GM19452 (cell line): ENCODE results near the gene FAM98C.
"Not testable (repeated sequence)": the region's sequence is repeated elsewhere in the genome, so short reads cannot be mapped to it uniquely, and the experiment has no call there.

ENCODE experiments used
- ATAC-seq: cut with Tn5 transposase; IDR thresholded peaks from one replicate; pipeline ENCODE4 v1.9.1; 2021; ENCODE audit not compliant: unreplicated experiment

The FAM98C gene

DNA sequence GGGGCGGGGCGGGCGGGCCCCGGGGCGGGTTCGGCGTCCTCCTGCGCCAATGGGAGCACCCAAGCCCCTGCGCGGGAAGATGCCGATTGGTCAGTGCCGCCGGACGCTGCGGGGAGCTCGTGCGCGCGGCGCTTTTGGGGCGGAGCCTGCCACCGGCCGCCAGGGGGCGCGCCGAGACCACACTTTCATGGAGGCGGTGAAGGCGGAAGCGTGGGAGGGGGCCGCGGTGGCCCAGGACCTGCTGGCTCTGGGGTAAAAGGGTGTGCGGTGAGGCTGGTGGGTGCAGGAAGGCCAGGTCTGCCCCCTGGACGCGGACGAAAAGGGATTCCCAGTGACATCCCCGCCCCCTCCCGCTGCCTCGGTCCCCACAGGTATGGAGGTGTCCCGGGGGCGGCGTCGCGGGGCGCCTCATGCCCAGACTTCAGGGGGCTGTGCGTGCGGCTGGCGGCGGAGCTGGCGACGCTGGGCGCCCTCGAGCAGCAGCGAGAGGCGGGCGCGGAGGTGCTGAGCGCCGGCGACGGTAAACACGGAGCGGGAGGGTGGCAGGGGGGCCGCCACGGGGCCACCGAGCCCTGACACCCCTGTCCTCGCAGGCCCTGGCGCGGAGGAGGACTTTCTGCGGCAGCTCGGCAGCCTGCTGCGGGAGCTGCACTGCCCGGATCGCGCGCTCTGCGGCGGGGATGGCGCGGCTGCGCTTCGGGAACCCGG, at the start of gene FAM98C:
Gene FAM98C (plus strand): TSS at position 127 of the 708 bp plus-strand sequence. CDS start 61 bp downstream, at position 188.
- ATAC-seq = peak; percentile 94

DNA sequence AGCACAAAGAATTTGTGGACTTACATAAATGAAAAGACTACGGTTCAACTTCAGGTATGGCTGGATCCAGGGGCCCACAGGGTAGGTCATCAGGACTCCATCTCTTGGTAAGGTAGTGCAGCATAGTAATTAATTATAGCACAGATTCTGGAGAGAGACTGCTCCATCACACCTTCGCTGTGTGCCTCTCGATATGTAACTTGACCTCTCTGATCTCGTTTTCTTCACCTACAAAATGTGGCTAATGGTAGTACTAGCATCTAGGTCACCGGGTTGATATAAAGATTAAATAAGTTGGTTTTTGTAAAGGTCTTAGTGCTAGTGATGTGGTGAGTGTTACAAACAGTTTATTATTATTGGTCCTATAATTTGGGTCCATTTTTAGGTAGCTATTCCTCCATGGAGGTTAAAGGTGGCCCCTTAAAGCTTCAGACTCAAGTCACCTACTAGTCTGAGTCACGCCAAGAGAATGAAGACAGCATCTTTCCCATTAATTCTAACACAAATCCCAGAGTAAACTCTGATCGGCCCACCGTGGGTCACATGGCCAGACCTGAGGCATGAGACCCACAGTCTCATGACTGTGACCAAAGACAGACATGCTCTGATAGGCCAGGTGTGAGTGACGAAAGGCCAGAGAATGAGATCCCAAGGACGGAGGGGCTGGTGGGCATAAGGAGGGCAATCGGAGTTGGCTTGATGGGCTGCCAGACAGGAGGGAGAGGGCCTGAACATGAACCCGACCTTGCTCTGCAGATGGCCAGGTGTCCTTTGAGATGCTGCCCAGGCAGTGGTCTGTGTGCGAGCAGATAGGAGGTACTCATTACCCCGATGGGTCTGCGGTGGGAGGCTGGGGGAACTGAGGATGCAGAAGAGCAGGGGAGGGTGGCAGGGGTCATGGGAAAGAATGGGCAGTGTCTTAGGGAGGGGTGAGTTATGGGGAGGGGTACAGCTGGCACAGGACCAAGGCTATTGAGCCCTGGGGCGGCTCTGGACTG, 46.9 kb upstream of the FAM98C start:
- ATAC-seq = no peak

DNA sequence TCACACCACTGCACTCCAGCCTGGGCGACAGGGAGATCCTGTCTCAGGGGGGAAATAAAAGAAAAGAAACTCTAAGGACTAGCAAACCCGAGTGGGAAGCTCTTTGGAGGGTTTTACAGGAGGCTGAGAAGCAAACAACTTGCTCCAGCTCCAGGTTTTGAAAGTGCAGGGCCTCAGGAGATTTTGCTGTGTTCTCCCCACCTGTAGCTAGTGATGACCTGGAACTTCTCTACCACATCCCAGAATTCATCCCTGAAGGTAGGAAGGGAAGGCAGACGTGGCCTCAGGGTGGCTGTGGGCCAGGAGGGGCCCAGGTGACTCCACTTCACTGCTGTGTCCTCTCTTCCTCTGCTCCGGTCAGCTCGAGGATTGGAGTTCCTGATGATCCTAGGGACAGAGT, 44.8 kb upstream of the FAM98C start:
- ATAC-seq = no peak

DNA sequence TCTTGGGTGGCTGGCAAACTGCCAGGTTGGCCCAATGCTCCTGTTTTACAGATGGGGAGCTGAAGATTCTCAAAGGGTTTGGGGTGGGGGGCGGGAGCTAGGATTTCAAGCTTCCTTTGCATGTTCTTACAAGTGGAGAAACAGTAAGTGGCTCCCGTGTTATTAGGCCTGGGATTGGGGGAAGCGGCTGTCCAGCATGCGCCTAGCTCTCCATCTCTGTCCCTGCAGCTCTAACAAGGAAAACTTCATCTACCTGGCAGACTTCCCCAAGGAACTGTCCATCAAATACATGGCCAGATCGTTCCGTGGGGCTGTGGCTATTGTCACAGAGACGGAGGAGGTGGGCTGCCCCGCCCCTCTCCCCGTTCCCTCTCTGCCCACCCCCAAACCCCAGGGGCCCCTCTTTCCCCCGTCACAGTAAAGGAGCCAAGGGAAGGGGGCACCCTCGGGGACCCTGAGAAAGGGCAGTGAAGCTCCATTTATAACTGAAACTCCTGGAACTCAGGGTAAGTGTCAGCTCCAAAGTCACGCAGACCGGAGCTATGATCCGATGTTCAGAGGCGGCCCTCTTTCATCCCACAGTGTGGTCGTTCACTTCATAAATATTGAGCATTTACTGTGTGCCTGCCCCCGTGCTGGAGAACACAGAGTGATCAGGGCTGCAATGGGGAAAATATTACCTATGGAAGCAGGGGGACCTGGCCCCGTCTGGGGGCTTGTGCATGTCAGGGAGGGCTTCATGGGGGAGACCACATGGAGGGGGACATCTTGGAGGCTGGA, 43.5 kb upstream of the FAM98C start:
- ATAC-seq = no peak

DNA sequence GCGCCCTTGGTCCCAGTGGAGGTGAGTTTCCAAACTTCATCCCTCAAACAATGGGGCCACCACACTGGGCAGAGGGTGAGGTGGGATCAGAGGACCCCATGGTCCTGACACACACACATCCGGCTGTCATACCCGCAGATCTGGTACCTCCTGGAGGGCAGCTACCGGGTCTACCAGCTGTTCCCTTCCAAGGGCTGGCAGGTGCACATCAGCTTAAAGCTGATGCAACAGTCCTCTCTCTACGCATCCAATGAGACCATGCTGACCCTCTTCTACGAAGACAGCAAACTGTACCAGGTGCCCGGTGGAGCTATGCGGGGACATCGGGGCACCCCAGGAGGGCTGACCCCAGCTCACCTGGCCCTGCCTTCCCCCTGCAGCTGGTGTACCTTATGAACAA, 42.5 kb upstream of the FAM98C start:
- no peak for ATAC-seq

DNA sequence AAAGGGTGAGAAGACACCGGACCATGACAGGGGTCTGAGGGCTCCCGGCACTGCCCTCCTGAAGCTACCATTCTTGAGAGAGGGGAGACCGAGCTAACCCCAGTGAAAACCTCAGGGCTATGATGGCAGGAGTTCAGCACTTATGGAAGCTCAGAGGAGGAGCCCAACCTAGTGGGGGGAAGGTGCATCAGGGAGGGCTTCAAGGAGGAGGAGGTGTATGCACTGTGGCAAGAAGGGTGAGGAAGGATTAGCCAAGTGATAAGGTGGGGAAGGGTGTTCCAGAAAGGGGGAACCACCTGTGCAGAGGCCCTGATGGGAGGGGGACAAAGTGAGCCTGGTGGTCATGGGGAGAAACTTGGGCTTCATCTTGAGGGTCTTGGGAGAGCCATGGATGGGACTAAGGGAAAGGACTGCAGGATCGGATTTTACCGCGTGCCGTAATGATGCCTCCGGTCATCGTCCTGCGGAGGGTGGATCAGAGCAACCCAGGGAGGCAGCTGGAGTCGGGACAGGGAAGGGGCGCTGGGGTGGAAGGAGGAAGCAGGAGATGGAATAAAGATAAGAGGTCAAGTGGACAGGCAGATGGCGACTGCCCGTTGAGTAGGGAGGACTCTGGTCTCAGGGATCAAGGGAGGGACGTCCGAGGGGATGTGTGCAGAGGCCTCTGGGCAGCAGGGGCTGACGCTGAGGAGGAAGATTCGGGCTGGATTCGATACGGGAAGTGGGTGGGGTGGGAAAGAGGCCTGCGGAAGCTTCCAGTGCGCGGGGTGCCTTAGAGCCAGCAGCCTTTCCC, 41.9 kb upstream of the FAM98C start:
- no peak for ATAC-seq

DNA sequence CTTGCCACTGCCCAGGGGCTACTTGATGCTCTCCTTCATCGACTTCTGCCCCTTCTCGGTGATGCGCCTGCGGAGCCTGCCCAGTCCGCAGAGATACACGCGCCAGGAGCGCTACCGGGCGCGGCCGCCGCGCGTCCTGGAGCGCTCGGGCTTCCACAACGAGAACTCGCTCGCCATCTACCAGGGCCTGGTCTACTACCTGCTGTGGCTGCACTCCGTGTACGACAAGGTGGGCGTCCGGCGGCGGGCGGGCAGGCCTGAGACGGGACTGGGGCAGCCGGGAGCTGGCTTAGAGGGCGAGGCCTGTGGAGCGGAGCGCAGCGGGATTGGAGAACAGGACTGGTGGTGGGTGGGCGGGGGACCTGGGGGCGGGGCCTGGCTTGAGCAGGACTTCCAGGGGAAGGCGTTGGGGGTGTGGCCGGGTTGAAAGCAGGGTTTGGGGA, 41.2 kb upstream of the FAM98C start:
- no peak for ATAC-seq

DNA sequence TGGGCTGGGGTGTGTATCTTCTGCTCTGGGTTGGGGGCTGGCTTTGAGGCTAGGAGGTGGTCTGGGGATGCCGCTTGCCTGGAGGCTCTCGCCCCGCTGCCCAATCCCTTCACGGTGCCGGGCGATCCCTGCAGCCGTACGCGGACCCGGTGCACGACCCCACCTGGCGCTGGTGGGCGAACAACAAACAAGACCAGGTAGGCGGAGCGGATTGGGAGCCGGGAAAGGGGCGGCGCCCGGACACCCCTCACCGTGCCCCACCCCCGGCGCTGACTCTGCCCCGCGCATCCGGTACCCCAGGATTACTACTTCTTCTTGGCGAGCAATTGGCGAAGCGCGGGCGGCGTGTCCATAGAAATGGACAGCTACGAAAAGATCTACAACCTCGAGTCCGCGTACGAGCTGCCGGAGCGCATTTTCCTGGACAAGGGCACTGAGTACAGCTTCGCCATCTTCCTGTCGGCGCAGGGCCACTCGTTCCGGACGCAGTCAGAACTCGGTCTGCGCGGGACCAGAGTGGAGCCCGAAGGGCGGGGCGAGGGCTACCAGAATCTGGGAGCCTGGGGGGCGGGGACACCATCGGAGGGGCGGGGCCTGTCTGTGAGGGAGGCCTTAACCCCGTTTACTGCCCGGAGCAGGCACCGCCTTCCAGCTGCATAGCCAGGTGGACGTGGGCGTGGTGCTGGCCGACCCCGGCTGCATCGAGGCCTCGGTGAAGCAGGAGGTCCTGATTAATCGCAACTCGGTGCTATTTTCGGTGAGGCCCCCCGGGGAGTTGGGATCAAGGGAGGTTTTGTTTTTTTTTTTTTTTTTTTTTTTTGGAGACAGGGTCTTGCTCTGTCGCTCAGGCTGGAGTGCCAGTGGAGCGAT, 40.6 kb upstream of the FAM98C start:
- ATAC-seq = no peak

DNA sequence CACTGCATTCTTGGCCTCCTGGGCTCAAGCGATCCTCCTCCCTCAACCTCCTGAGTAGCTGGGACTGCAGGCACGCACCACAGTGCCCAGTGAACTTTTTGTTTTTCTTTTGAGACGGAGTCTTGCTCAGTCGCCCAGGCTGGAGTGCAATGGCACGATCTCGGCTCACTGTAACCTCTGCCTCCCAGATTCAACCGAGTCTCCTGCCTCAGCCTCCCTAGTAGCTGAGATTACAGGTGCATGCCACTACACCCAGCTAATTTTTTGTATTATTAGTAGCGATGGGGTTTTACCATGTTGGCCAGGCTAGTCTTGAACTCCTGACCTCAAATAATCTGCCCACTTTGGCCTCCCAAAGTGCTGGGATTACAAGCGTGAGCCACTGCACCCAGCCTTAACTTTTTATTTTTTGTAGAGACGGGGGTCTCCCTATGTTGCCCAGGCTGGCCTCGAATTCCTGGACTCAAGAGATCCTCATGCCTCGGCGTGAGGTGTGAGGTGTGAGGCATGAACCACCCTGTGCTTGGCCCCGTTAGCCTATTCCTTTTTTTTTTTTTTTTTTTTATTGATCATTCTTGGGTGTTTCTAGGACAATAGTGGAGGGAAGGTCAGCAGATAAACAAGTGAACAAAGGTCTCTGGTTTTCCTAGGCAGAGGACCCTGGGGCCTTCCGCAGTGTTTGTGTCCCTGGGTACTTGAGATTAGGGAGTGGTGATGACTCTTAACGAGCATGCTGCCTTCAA, 39.8 kb upstream of the FAM98C start:
- not testable (repeated sequence) for ATAC-seq

DNA sequence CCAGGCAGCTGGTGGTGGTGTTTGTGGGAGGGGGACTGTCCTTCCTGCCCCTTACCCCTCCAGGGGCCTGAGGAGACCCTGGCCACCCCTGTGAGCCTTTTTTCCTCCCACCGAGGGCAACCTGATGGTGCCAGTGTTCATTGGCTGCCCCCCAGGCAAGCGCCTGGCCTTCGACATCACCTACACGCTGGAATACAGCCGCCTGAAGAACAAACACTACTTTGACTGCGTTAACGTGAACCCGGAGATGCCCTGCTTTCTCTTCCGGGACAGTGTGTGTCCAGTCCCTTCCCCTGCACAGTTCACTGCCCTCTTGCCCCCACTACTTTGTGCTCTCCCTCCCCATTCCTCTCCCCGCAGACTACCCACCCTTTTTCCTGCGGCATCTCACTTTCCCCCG, 35.9 kb upstream of the FAM98C start:
- no peak for ATAC-seq

DNA sequence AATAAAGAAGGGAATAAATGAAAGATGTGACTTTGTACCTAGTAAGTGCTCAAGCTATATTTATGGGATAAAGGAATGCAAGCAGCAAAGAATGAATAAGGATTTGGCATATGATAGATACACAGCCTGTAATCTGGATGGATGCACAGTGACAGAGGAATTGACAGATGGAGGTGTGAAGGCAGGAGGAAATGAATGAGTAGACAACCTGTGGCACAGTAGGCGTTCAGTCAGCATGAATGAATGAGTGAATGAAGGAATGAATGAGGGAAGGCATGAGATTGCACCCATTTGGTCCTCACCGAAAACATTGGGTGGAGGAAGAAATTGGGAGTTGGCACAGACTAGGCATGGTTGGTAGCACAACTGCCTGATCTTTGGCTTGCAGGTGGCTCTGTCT, 33.3 kb upstream of the FAM98C start:
- ATAC-seq = no peak

DNA sequence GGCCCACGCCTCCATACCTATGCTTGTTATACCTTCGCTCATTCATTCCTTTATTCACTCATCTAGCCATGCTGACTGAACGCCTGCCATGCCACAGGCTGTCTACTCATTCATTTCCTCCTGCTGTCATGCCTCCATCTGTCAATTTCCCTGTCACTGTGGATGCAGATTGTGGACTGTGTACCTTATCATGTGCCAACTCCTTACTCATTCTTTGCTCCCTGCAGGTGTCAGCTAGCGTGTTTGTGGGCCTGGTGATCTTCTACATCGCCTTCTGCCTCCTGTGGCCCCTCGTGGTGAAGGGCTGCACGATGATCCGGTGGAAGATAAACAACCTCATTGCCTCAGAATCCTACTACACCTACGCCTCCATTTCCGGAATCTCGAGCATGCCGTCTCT, 32.6 kb upstream of the FAM98C start:
- ATAC-seq = no peak

DNA sequence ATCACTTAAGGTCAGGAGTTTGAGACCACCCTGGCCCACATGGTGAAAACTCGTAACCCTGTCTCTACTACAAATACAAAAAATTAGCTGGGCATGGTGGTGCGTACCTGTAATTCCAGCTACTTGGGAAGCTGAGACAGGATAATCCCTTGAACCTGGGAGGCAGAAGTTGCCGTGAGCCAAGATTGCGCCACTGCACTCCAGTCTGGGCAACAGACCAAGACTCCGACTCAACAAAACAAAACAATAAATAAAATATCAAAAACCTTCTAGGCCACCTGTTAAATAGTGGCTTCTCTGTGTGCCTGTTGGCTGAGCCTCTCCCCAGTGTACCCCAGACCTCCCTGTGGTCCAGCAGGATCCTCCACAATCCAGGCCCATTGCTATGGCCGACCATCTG, 31.8 kb upstream of the FAM98C start:
- ATAC-seq = no peak

DNA sequence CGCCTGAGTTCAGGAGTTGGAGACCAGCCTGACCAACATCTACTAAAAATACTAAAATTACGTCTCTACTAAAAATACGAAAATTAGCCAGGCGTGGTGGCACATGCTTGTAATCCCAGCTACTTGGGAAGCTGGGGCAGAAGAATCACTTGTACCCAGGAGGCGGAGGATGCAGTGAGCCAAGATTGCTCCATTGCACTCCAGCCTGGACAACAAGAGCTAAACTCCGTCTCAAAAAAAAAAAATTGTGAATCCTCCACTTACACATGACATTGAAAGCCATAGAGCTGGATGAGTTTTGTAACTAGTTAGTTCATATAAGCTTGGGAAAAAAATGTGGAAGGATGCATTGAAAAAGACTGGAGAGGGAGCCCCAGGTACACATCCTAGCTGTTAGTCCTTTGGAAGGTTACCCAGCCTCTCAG, 29.0 kb upstream of the FAM98C start:
- ATAC-seq = peak; percentile 1

DNA sequence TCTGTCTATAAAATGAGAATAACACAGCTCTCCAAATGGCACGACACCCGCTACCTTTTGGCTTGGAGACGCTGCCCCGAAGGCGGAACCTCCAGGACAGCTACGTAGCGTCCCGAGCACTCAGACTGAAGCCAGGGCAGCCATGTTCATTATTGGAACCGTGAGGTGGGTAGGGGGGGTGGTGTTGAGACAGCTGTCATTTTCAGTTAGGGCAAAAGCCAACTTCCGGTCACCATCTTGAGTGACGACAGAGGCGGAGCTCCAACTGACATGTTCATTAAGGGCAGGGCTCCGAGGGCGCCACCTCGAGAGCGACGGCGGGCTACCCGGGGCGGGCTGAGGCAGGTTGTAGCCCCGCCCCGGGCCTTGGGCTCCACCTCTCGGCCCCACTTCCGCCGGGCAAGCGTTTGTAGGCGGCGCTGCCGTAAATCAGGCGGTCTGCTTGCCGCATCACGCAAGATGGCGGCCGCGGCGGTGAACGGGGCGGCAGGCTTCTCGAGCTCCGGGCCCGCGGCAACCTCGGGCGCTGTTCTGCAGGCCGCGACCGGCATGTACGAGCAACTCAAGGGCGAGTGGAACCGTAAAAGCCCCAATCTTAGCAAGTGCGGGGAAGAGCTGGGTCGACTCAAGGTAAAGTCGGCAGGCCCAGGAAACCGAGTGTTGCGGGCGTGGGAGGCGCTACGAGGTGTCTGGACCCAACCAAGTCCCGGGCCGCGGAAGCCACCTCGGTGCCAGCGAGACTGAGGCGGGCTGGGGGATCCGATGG, 28.4 kb upstream of the FAM98C start, which contains the start of gene PSMD8:
Gene PSMD8 (plus strand): TSS at position 240 of the 766 bp plus-strand sequence. CDS start 31 bp downstream, at position 271.
- peak; percentile 95 for ATAC-seq

DNA sequence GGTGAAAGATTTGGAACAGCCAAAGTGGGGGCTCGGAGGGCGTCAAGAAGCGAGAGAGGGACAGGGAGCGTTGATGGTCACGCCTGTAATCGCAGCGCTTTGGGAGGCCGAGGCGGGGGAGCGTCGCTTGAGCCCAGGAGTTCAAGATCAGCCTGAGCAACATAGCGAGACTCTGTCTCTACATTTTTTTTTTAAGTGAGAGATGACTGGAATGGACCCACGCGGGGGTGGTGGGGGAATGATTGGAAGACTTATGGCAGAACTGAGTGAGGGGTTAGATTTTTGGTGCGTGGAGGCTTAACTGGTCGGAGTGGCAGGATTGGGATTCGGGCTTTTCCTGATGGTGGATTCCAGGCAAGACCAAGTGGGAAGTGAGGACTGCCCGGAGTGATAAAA, 27.8 kb upstream of the FAM98C start:
- no peak for ATAC-seq

DNA sequence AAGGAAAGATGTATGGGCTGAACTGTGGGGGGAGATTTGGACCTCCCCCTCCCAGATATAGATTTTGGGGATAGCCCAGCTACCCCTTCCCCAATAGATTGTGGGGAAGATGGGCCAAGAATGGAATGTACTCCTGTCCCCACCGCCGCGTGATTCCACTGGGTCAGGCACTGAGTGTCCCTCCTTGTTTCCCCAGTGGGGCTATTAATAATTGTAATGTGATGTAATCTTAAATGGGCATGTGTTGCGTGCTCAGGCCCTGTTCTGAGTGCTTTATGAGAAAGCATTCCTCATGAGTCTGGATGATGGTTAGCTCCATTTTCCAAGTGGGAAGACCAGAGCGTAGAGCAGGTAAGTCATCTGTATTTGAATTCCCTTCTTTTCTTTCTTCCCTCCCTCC, 27.1 kb upstream of the FAM98C start:
- no peak for ATAC-seq

DNA sequence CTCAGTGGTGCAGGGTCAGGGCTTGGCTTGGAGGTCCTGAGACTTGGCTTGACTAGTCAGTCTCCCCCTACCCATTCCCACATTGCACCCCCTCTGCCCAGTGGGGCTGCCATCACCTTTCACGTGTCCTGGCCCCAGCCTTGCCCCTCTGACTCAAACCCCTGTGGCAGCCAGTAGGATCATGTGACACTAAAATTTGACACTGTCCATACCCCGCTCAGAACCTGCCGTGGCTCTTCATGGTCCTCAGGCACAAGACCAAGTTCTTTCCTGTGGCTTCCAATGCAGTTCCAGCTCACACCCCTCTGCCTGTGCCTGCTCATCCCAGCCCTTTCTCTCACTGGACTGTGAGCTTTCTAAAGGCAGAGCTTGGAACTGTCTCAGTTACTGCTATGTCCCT, 26.3 kb upstream of the FAM98C start:
- ATAC-seq = no peak
